WI38 (cell line): ENCODE results near the gene INHBE.
"Not testable (repeated sequence)": the region's sequence is repeated elsewhere in the genome, so short reads cannot be mapped to it uniquely, and the experiment has no call there.

Source experiments
- H3K4me3 ChIP-seq: 2 replicates; pipeline ENCODE4 v1.5.1; 2011; ENCODE audit warnings: low read depth, mild to moderate bottlenecking, control low read depth, low read length
- TF ChIP-seq, protein P1 (sequence below): IDR thresholded peaks from 2 replicates; pipeline ENCODE4 v1.5.1; 2012; ENCODE audit warnings: low read depth, mild to moderate bottlenecking, control low read depth, low read length

INHBE gene, protein sequence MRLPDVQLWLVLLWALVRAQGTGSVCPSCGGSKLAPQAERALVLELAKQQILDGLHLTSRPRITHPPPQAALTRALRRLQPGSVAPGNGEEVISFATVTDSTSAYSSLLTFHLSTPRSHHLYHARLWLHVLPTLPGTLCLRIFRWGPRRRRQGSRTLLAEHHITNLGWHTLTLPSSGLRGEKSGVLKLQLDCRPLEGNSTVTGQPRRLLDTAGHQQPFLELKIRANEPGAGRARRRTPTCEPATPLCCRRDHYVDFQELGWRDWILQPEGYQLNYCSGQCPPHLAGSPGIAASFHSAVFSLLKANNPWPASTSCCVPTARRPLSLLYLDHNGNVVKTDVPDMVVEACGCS

DNA sequence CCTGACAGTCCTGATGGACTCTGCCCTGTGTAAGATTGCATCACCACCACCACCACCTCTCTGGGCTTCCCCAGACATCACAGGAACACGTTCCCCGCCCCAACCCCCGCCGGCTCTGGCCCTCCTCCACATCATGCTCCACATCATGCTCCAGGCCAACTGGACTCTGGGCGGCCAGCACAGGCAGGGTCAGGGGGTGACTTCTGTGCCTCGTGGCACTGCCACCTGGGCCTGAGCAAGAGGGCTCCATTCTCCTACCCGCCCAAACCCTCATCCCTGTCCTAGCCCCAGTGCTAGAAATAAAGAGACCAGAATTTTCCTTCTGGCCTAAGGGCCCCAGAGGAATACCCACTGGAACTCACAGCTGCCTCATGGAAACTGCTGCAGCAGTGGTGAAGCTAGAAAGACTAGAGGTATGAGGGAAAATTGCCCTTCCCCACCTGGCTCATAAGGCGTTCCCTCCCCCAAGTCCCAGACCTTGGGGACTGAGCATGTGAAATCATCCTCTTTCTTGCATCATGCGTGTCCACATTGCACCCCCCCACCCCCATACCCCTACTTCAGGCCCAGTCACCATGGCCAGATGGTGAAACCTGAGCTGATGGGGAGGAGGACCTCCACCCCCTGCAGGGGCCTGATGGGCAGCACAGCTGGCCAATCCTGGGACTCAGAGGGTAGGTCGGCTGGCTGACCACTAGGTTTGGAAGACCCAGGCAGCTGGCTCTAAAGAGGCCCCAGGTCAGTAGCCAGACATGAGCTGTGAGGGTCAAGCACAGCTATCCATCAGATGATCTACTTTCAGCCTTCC, at the start of gene INHBE:
Gene INHBE (plus strand): TSS at position 742 of the 808 bp plus-strand sequence. CDS start 230 bp downstream, outside the sequence.
- H3K4me3 ChIP-seq, result peak within 1 kb of the TSS; percentile 22; the same call in 1 of the 2 replicates
- TF ChIP-seq, protein P1, sequence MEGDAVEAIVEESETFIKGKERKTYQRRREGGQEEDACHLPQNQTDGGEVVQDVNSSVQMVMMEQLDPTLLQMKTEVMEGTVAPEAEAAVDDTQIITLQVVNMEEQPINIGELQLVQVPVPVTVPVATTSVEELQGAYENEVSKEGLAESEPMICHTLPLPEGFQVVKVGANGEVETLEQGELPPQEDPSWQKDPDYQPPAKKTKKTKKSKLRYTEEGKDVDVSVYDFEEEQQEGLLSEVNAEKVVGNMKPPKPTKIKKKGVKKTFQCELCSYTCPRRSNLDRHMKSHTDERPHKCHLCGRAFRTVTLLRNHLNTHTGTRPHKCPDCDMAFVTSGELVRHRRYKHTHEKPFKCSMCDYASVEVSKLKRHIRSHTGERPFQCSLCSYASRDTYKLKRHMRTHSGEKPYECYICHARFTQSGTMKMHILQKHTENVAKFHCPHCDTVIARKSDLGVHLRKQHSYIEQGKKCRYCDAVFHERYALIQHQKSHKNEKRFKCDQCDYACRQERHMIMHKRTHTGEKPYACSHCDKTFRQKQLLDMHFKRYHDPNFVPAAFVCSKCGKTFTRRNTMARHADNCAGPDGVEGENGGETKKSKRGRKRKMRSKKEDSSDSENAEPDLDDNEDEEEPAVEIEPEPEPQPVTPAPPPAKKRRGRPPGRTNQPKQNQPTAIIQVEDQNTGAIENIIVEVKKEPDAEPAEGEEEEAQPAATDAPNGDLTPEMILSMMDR, result no peak

DNA sequence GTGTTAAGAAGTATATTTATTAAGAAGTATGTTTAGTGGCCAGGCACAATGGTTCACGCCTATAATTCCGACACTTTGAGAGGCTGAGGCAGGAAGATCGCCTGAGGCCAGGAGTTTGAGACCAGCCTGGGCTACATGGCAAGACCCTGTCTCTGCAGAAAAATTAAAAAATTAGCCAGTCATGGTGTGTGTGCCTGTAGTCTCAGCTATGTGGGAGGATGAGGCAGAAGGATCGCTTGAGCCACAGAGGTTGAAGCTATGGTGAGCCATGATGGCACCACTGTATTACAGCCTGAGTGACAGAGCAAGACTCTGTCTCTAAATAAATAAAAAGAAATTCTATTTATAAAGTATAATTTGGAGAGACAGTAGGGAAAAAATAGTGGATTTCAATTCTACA, 44.6 kb upstream of the INHBE start:
- no peak overlapping the region for H3K4me3 ChIP-seq
- TF ChIP-seq, protein P1, result no peak

DNA sequence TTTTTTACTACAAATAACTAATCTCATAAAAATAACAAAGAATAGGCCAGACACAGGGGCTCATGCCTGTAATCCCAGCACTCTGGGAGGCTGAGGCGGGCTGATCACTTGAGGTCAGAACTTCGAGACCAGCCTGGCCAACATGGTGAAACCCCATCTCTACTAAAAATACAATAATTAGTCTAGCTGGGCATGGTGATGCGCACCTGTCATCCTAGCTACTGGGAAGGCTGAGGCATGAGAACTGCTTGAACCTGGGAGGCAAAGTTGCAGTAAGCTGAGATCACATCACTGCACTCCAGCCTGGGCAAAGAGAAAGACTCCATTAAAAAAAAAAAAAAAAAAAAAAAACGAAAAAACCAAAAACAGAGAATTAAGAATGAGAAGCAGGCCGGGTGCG, 40.9 kb upstream of the INHBE start:
- not testable (repeated sequence) for H3K4me3 ChIP-seq

DNA sequence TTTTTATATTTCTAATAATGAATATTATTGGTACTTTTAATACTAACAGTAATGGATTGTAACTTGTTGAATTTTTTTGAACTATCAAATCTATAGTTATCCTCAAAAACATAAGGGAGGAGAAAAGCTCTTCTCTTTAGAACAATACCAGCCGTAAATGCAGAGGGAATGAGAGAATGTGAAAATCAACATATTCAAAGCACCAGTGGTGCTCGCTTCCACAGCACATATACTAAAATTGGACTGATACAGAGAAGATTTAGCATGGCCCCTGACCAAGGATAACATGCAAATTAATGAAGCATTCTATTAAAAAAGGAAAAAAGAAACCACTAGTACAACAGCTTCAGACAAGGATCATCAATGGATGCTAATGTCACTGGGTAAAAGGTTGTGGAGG, 40.0 kb upstream of the INHBE start:
- TF ChIP-seq, protein P1, result no peak
- no peak overlapping the region for H3K4me3 ChIP-seq

DNA sequence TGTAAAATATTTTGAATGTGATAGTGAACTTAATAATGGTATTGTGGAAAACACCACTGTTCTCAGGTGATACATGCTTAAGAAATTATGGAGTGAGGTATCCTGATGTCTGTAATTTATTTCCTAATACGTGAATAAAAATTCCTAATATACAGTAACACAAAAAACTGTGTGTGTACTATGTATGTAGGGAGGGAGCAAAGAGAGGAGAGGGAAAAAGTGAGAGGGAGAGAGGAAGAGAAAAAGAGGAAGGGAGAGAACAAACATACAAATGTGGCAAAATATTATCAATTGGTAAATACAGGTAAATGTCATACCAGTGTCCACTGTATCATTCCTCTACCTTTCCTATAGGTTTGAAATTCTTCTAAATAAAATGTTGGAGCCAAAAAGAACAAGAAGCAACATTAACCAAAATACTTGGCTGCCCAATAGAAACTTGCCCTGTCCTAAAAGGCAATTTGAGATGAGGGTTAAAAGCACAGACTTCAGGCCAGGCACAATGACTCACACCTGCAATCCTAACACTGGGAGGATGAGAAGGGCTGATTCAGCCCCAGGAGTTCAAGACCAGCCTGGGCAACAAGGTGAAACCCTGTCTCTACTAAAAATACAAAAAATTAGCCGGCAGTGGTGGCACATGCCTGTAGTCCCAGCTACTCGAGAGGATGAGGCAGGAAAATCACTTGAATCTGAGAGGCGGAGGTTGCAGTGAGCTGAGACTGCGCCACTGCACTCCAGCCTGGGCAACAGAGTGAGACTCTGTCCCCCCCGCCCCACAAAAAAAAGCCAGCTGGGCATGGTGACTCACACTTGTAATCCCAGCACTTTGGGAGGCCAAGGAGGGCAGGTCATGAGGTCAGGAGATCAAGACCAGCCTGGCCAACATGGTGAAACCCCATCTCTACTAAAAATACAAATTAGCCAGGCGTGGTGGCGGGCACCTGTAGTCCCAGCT, 38.8 kb upstream of the INHBE start:
- TF ChIP-seq, protein P1, result no peak
- H3K4me3 ChIP-seq, result no peak overlapping the region

DNA sequence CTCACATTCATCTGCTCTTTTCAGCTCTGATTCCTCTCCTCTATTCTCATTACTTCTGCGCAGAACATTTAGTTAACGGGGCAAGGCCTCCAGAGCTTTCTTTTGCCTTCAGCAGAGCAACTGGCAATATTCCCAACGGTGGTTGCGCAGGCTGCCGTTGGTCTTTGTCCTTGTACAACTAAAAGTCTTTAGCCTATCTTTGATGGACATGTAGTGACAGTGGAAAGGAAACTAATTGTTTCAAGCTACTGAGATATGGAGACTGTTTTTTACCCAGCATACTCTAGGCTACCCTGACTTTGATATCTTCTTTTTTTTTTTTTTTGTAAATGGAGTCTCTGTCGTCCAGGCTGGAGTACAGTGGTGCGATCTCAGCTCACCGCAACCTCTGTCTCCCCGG, 36.9 kb upstream of the INHBE start:
- H3K4me3 ChIP-seq, result no peak overlapping the region
- TF ChIP-seq, protein P1, result no peak

DNA sequence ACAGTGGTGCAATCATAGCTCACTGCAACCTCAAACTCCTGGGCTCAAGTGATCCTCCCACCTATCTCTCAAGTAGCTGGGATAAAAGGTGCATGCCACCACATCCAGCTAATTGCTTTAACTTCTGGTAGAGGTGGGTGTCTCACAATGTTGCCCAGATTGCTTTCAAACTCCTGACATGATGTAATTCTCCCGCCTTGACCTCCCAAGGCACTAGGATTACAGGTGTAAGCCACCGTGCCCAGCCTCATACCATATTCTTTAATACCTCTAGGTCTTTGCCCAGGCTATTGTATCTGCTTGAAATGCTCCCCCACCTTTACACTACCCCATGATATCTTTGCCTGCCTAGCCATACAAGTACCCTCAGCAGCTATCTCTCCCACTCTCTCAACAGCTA, 35.6 kb upstream of the INHBE start:
- H3K4me3 ChIP-seq, result no peak overlapping the region
- TF ChIP-seq, protein P1, result no peak
